GM19328 (cell line): Measurements from ENCODE around the gene KRT5.

ENCODE experiments used
- ATAC-seq: cut with Tn5 transposase; IDR thresholded peaks from one replicate; pipeline ENCODE4 v1.9.1; 2021; ENCODE audit warnings: mild to moderate bottlenecking, moderate library complexity; ENCODE audit not compliant: unreplicated experiment

The KRT5 gene

GRCh38 chr12:52519826-52520662 is at the start of gene KRT5:
TSS of gene KRT5 (minus strand) at chr12:52520394. CDS start at chr12:52520296, 98 bp downstream.
- ATAC-seq: no peak

GRCh38 chr12:52568111-52568510 is 47.9 kb upstream of the KRT5 start:
- ATAC-seq: no peak

GRCh38 chr12:52566847-52567291 is 46.7 kb upstream of the KRT5 start:
- ATAC-seq: no peak

- no peak for ATAC-seq
These were observed 44.4 kb upstream of the KRT5 start for GRCh38 chr12:52564582-52564981.

GRCh38 chr12:52561880-52562449 is 41.8 kb upstream of the KRT5 start:
- no peak for ATAC-seq

GRCh38 chr12:52559979-52560378 is 39.8 kb upstream of the KRT5 start:
- ATAC-seq: no peak

GRCh38 chr12:52558781-52559445 is 38.7 kb upstream of the KRT5 start:
- no peak for ATAC-seq

- no peak for ATAC-seq
These were observed 37.3 kb upstream of the KRT5 start for GRCh38 chr12:52557476-52557875.

GRCh38 chr12:52555577-52555976 is 35.4 kb upstream of the KRT5 start:
- ATAC-seq: no peak

GRCh38 chr12:52552681-52553195 is 32.5 kb upstream of the KRT5 start, which contains the start of gene KRT71:
TSS of gene KRT71 (minus strand) at chr12:52553145. CDS start at chr12:52553077, 68 bp downstream.
- ATAC-seq: no peak

GRCh38 chr12:52552055-52552454 is 31.9 kb upstream of the KRT5 start:
- ATAC-seq: no peak

- ATAC-seq: no peak
These were observed 31.1 kb upstream of the KRT5 start for GRCh38 chr12:52551216-52551865.

GRCh38 chr12:52546126-52546525 is 25.9 kb upstream of the KRT5 start:
- ATAC-seq: no peak

- no peak for ATAC-seq
These were observed 24.0 kb upstream of the KRT5 start for GRCh38 chr12:52543985-52544883.

- no peak for ATAC-seq
These were observed 22.7 kb upstream of the KRT5 start for GRCh38 chr12:52542785-52543318.

- no peak for ATAC-seq
These were observed 22.0 kb upstream of the KRT5 start for GRCh38 chr12:52542157-52542556.

- ATAC-seq: no peak
These were observed 21.5 kb upstream of the KRT5 start for GRCh38 chr12:52541709-52542108.

- ATAC-seq: no peak
These were observed 20.3 kb upstream of the KRT5 start for GRCh38 chr12:52540531-52540930.

GRCh38 chr12:52539821-52540173 is 19.6 kb upstream of the KRT5 start:
- ATAC-seq: no peak
